SK-N-SH (cell line): Measurements from ENCODE around the gene NEK5. TPM values are rescaled to one million over a fixed set of nuclear protein-coding genes. Genes with fewer than 3 reads are reported as not detected.

Experiments used
- CTCF ChIA-PET: fragments of 300-600, 350-600 bp; formaldehyde crosslinking; extraction: SDS; loops from one replicate; lab custom pipeline; 2021; lab: Yijun Ruan, JAX
- POLR2A ChIA-PET: fragments of 350-600 bp; sonication (Branson Sonifier 250); formaldehyde crosslinking; extraction: SDS; loops from one replicate; lab custom pipeline; 2020; ENCODE audit warnings: antibody characterized with exemption, inconsistent platforms; lab: Yijun Ruan, JAX
- DNase-seq: peaks from one replicate; pipeline ENCODE4 v3.0.0; 2012
- H2AFZ ChIP-seq: fragments of 200-600 bp; sonication (generic); 2 replicates; pipeline ENCODE4 v1.8.1; 2016; ENCODE audit warnings: antibody characterized with exemption, mild to moderate bottlenecking, low read depth
- H3F3A ChIP-seq: fragments of 200-600 bp; sonication (generic); replicated peaks from 2 replicates; pipeline ENCODE3; 2016; ENCODE audit warnings: antibody characterized with exemption, mild to moderate bottlenecking; ENCODE audit not compliant: insufficient read depth
- H3K27ac ChIP-seq, 2 experiments: fragments of 200-500 bp in 1 of 2; fragments of 200-600 bp in 1 of 2; sonication (Bioruptor generic) in 1 of 2; sonication (generic), shearing (Covaris generic) in 1 of 2; 2 replicates each; pipeline versions ENCODE4 v1.5.1 to v1.6.1; 2014 to 2016; ENCODE audit warnings: low read depth in 2 of 2, inconsistent platforms in 1 of 2, low read length in 1 of 2, mild to moderate bottlenecking in 1 of 2, mixed read lengths in 1 of 2
- H3K27me3 ChIP-seq: fragments of 200-600 bp; sonication (generic), shearing (Covaris generic); 2 replicates; pipeline ENCODE4 v1.6.1; 2016; ENCODE audit warnings: mixed run types; ENCODE audit not compliant: insufficient read depth
- H3K36me3 ChIP-seq, 2 experiments: fragments of 200-500 bp in 1 of 2; fragments of 200-600 bp in 1 of 2; sonication (Bioruptor generic) in 1 of 2; sonication (generic) in 1 of 2; replicated peaks in 1 of 2; 2 replicates each; pipeline versions ENCODE3 to v1.5.1; 2014 to 2016; ENCODE audit warnings: low read length in 1 of 2, mild to moderate bottlenecking in 1 of 2; ENCODE audit not compliant: insufficient read depth in 2 of 2, control insufficient read depth in 1 of 2
- H3K4me1 ChIP-seq, 2 experiments: fragments of 200-500 bp in 1 of 2; fragments of 200-600 bp in 1 of 2; sonication (Bioruptor generic) in 1 of 2; sonication (generic), shearing (Covaris generic) in 1 of 2; 2 replicates each; pipeline versions ENCODE4 v1.5.1 to v1.6.1; 2014 to 2016; ENCODE audit warnings: low read depth in 1 of 2, low read length in 1 of 2, mixed run types in 1 of 2; ENCODE audit not compliant: insufficient read depth in 2 of 2, control insufficient read depth in 1 of 2
- H3K4me2 ChIP-seq: fragments of 200-600 bp; sonication (generic), shearing (Covaris generic); 2 replicates; pipeline ENCODE4 v1.6.1; 2017; ENCODE audit warnings: mixed run types
- H3K4me3 ChIP-seq, 2 experiments: fragments of 200-500 bp in 1 of 2; fragments of 200-600 bp in 1 of 2; sonication (Bioruptor generic) in 1 of 2; sonication (generic), shearing (Covaris generic) in 1 of 2; 2 replicates each; pipeline versions ENCODE4 v1.5.1 to v1.8.1; 2014 to 2016; ENCODE audit warnings: low read depth in 2 of 2, inconsistent platforms in 1 of 2, low read length in 1 of 2, mild to moderate bottlenecking in 1 of 2, mixed read lengths in 1 of 2, moderate library complexity in 1 of 2
- H3K79me2 ChIP-seq: fragments of 200-600 bp; sonication (generic); 2 replicates; pipeline ENCODE4 v1.8.1; 2017; ENCODE audit warnings: mild to moderate bottlenecking; ENCODE audit not compliant: insufficient read depth
- H3K9ac ChIP-seq: fragments of 200-600 bp; sonication (generic); 2 replicates; pipeline ENCODE4 v1.6.1; 2017; ENCODE audit warnings: mixed run types
- H3K9me2 ChIP-seq: fragments of 200-600 bp; sonication (generic); 2 replicates; pipeline ENCODE4 v1.6.1; 2017; ENCODE audit warnings: mixed run types
- H3K9me3 ChIP-seq: fragments of 200-600 bp; sonication (generic); 2 replicates; pipeline ENCODE4 v1.6.1; 2017; ENCODE audit warnings: mixed run types, mild to moderate bottlenecking, moderate library complexity
- H4K20me1 ChIP-seq: fragments of 200-600 bp; sonication (generic); 2 replicates; pipeline ENCODE4 v1.6.1; 2017; ENCODE audit warnings: mild to moderate bottlenecking, mixed run types; ENCODE audit not compliant: insufficient read depth
- CHD2 ChIP-seq: fragments of 150-350 bp; IDR thresholded peaks from 2 replicates; pipeline ENCODE4 v1.6.1; 2018; ENCODE audit warnings: low read length; ENCODE audit not compliant: partially characterized antibody
- ELF1 ChIP-seq: IDR thresholded peaks from 2 replicates; pipeline ENCODE4 v1.4.0; 2012
- EP300 ChIP-seq, 2 experiments: IDR thresholded peaks; 2 replicates each; pipeline versions ENCODE4 v1.4.0 to v1.6.1; 2012; ENCODE audit warnings: borderline replicate concordance in 1 of 2, low read depth in 1 of 2, low read length in 1 of 2
- EZH2phosphoT487 ChIP-seq: fragments of 200-600 bp; sonication (generic); IDR thresholded peaks from 2 replicates; pipeline ENCODE4 v1.6.1; 2017; ENCODE audit warnings: low read depth, mixed run types, mild to moderate bottlenecking, antibody characterized with exemption, moderate library complexity, borderline replicate concordance
- FOXJ3 ChIP-seq: sonication (generic); formaldehyde crosslinking; IDR thresholded peaks from 2 replicates; pipeline ENCODE4 v1.5.1; 2020; ENCODE audit warnings: mild to moderate bottlenecking, missing genetic modification reagents
- FOXM1 ChIP-seq: IDR thresholded peaks from 2 replicates; pipeline ENCODE4 v1.4.0; 2012; ENCODE audit warnings: low read depth, mild to moderate bottlenecking
- GATA2 ChIP-seq: sonication (generic); formaldehyde crosslinking; IDR thresholded peaks from 2 replicates; pipeline ENCODE4 v1.5.0; 2020; ENCODE audit warnings: mild to moderate bottlenecking, missing genetic modification reagents
- IRF3 ChIP-seq: fragments of 150-350 bp; IDR thresholded peaks from 2 replicates; pipeline ENCODE4 v1.6.1; 2016; ENCODE audit warnings: mild to moderate bottlenecking, low read depth, low read length
- MEF2A ChIP-seq: IDR thresholded peaks from 2 replicates; pipeline ENCODE4 v1.4.0; 2012; ENCODE audit warnings: low read depth, borderline replicate concordance
- MXI1 ChIP-seq: IDR thresholded peaks from 2 replicates; pipeline ENCODE4 v1.6.1; 2012; ENCODE audit warnings: mild to moderate bottlenecking, low read depth, low read length, improper control_type of control experiment
- PBX3 ChIP-seq: IDR thresholded peaks from 2 replicates; pipeline ENCODE4; 2012
- TCF12 ChIP-seq: IDR thresholded peaks from 2 replicates; pipeline ENCODE4 v1.4.0; 2012
- TEAD4 ChIP-seq: IDR thresholded peaks from 2 replicates; pipeline ENCODE4 v1.4.0; 2012; ENCODE audit warnings: mild to moderate bottlenecking, borderline replicate concordance; ENCODE audit not compliant: insufficient read depth
- WGBS: methylation state at CpG from one replicate; pipeline ENCODE4 v1.1.6; 2017; ENCODE audit warnings: low lambda C conversion rate; 5-methylcytosine and 5-hydroxymethylcytosine counted together
- polyA plus RNA-seq, 3 experiments: library from polyadenylated mRNA; depleted of rRNA; stranded (reverse); fragments of >200 nt; gene quantifications; 2 replicates each; pipeline ENCODE4 v1.2.3, GENCODE V29; 2012

NEK5 gene
- polyA plus RNA-seq, 1 of the 3 experiments (the other 2 are of a cell fraction), result 0.07 TPM

DNA sequence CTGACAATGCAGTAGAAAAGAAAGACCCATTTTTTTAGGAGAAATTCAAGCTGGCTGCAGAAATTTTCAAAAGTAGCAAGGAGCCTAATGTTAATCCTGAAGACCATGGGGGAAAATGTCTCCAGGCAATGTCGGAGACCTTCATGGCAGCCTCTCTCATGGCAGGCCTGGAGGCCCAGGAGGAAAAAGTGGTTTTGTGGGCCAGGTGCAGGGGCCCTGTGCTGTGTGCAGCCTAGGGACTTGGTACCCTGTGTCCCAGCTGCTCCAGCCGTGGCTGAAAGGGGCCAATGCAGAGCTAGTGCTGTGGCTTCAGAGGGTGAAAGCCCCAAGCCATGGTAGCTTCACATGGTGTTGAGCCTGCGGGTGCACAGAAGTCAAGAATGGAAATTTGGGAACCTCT, 112.6 kb downstream of the NEK5 start (continued):
- TF ChIP-seq CHD2, result no peak

- H3K79me2 ChIP-seq, result peaks cover 60% of the 10 kb centered on the region
- H4K20me1 ChIP-seq, result no peaks in the 10 kb centered on the region
- H3K4me2 ChIP-seq, result peak overlapping the region; percentile 73
- H3K27ac ChIP-seq, result peak overlapping the region; percentile 67 to 72
- peak overlapping the region; percentile 91 for H3K9ac ChIP-seq
- no peaks in the 10 kb centered on the region for H3F3A ChIP-seq
- WGBS, result 3% methylated on average over 8 of the region's 8 CpGs
- H3K27me3 ChIP-seq, result no peaks in the 10 kb centered on the region
- DNase-seq, result no peak
- H3K36me3 ChIP-seq, result peaks cover 0 to 16% of the 10 kb centered on the region in 2 experiments
- ChIA-PET POLR2A (interaction anchor here (1.5 kb wide), 1 partner anchor 182 kb away, joined by 4 read pairs; no protein-coding TSS in a partner anchor), CTCF (interaction anchor here (1.6 to 1.8 kb wide), 2 partner anchors 115 to 438 kb away, joined by 5 to 6 read pairs; no protein-coding TSS in a partner anchor)
- no peaks in the 10 kb centered on the region for H3K9me3 ChIP-seq
- TF ChIP-seq FOXJ3 (CRISPR knock-in tag) (no peak), EZH2phosphoT487 (no peak), PBX3 (no peak), CHD2 (no peak), GATA2 (CRISPR knock-in tag) (no peak), FOXM1 (no peak), MXI1 (no peak; the same call in 1 of the 2 replicates), MEF2A (no peak), EP300 (IDR thresholded peaks at IDR 0.05; ENCODE audit: borderline replicate concordance in 1 of 2, low read depth in 1 of 2, low read length in 1 of 2) (no peak), TEAD4 (no peak), IRF3 (no peak), TCF12 (no peak), ELF1 (no peak)
- H3K4me3 ChIP-seq, result peak overlapping the region; percentile 98
- H3K4me1 ChIP-seq, result peaks cover 7 to 12% of the 10 kb centered on the region in 2 experiments; a peak in 3 of 4 replicates
- H2AFZ ChIP-seq, result peak overlapping the region; percentile 90
- no peaks in the 10 kb centered on the region for H3K9me2 ChIP-seq
These were observed 116.4 kb downstream of the NEK5 start for GRCh38 chr13:52012512-52012836.
